Calu3 (cell line): ENCODE measurements around the gene NLGN1. TPM values are rescaled to one million over a fixed set of nuclear protein-coding genes. Genes with fewer than 3 reads are reported as not detected.

Source experiments
- BruUV-seq: library from RNA; stranded (reverse); fragments of 400-500 nt; replicated peaks from 2 replicates; lab custom pipeline; 2021; lab: Mats Ljungman, UMichigan
- CTCF ChIA-PET: fragments of 300-600 bp; sonication (Branson Sonifier 250); formaldehyde crosslinking; loops from one replicate; lab custom pipeline; 2022; ENCODE audit warnings: antibody characterized with exemption; lab: Charles Lee
- DNase-seq: peaks from one replicate; pipeline ENCODE4 v3.0.0; 2022
- H3K27ac Mint-ChIP-seq: one replicate; pipeline ENCODE4 v1.8.0; 2022; ENCODE audit warnings: mixed read lengths; ENCODE audit not compliant: unreplicated experiment
- H3K27me3 Mint-ChIP-seq: one replicate; pipeline ENCODE4 v1.8.0; 2022; ENCODE audit warnings: mixed read lengths; ENCODE audit not compliant: unreplicated experiment
- H3K36me3 Mint-ChIP-seq: one replicate; pipeline ENCODE4 v1.8.0; 2022; ENCODE audit warnings: mild to moderate bottlenecking, moderate library complexity, mixed read lengths; ENCODE audit not compliant: insufficient read depth, unreplicated experiment
- H3K4me1 Mint-ChIP-seq: one replicate; pipeline ENCODE4 v1.8.0; 2022; ENCODE audit warnings: mild to moderate bottlenecking, low read depth, mixed read lengths; ENCODE audit not compliant: unreplicated experiment
- H3K4me3 Mint-ChIP-seq: one replicate; pipeline ENCODE4 v1.8.0; 2022; ENCODE audit warnings: mild to moderate bottlenecking, low read depth, moderate library complexity, mixed read lengths; ENCODE audit not compliant: unreplicated experiment
- H3K9me3 Mint-ChIP-seq: one replicate; pipeline ENCODE4 v1.8.0; 2022; ENCODE audit warnings: low read depth, mixed read lengths; ENCODE audit not compliant: unreplicated experiment
- intact Hi-C: fragments of 100-400 bp; cut with micrococcal nuclease; formaldehyde crosslinking; loops from one replicate; pipeline ENCODE4 v1.10.0; 2022; ENCODE audit not compliant: unreplicated experiment
- total RNA-seq: library from RNA; stranded (reverse); gene quantifications from 2 replicates; pipeline ENCODE4 v1.2.3, GENCODE V29; 2022
- TF ChIP-seq, protein P1 (sequence below): fragments of 200-600 bp; IDR thresholded peaks from one replicate; pipeline ENCODE4 v1.8.0; 2022; ENCODE audit warnings: antibody characterized with exemption; ENCODE audit not compliant: unreplicated experiment

NLGN1 gene
- total RNA-seq, 1 experiment from 2014 or later = 2.6 TPM

- no TSS peak for BruUV-seq
- CTCF ChIA-PET = no interaction called here
- no peak overlapping the region for H3K4me3 Mint-ChIP-seq
- H3K27me3 Mint-ChIP-seq = no peaks in the 10 kb centered on the region
- H3K36me3 Mint-ChIP-seq = no peaks in the 10 kb centered on the region
- no peak overlapping the region for H3K27ac Mint-ChIP-seq
- intact Hi-C loops = no loop called here
- TF ChIP-seq, protein P1, sequence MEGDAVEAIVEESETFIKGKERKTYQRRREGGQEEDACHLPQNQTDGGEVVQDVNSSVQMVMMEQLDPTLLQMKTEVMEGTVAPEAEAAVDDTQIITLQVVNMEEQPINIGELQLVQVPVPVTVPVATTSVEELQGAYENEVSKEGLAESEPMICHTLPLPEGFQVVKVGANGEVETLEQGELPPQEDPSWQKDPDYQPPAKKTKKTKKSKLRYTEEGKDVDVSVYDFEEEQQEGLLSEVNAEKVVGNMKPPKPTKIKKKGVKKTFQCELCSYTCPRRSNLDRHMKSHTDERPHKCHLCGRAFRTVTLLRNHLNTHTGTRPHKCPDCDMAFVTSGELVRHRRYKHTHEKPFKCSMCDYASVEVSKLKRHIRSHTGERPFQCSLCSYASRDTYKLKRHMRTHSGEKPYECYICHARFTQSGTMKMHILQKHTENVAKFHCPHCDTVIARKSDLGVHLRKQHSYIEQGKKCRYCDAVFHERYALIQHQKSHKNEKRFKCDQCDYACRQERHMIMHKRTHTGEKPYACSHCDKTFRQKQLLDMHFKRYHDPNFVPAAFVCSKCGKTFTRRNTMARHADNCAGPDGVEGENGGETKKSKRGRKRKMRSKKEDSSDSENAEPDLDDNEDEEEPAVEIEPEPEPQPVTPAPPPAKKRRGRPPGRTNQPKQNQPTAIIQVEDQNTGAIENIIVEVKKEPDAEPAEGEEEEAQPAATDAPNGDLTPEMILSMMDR = no peak
- no peaks in the 10 kb centered on the region for H3K9me3 Mint-ChIP-seq
- H3K4me1 Mint-ChIP-seq = no peaks in the 10 kb centered on the region
- no peak for DNase-seq
These were observed 548.3 kb downstream of the NLGN1 start for GRCh38 chr3:173945806-173946205.

- TF ChIP-seq, protein P1 = no peak
- DNase-seq = no peak
- no peak overlapping the region for H3K4me3 Mint-ChIP-seq
- no peaks in the 10 kb centered on the region for H3K4me1 Mint-ChIP-seq
- no peaks in the 10 kb centered on the region for H3K36me3 Mint-ChIP-seq
- BruUV-seq = no TSS peak
- intact Hi-C loops = no loop called here
- no peaks in the 10 kb centered on the region for H3K9me3 Mint-ChIP-seq
- H3K27me3 Mint-ChIP-seq = no peaks in the 10 kb centered on the region
- H3K27ac Mint-ChIP-seq = no peak overlapping the region
- CTCF ChIA-PET = no interaction called here
These were observed 557.1 kb downstream of the NLGN1 start for GRCh38 chr3:173954647-173955046.

DNA sequence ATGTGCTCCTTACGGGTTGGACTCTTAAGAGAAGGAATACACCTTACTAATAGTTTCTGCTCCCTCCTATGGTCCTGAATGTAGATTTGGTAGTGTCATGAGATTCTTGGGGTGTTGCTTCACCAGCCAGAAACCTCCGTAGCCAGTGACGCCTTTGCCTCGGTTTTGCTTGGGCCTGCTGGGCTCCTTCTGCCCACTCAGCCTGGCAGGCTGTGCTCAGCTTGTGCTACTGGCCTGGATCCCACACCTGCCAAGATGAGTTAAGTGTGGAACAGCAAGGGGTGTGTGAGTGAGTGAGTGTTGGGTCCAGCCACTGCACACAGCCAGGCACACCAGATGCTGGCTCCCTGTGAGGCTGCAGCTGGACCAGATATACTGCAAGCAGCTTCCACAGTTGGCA lies 560.1 kb downstream of the NLGN1 start:
- CTCF ChIA-PET = interaction anchor here (0.8 kb wide), 1 partner anchor 561 kb away, joined by 3 read pairs; no protein-coding TSS in a partner anchor
- Mint-ChIP-seq H3K4me3 (no peak overlapping the region), H3K4me1 (no peaks in the 10 kb centered on the region), H3K27me3 (no peaks in the 10 kb centered on the region), H3K36me3 (no peaks in the 10 kb centered on the region), H3K27ac (no peak overlapping the region), H3K9me3 (no peaks in the 10 kb centered on the region)
- no peak for DNase-seq
- BruUV-seq = no TSS peak
- TF ChIP-seq, protein P1 = no peak
- intact Hi-C loops = no loop called here

DNA sequence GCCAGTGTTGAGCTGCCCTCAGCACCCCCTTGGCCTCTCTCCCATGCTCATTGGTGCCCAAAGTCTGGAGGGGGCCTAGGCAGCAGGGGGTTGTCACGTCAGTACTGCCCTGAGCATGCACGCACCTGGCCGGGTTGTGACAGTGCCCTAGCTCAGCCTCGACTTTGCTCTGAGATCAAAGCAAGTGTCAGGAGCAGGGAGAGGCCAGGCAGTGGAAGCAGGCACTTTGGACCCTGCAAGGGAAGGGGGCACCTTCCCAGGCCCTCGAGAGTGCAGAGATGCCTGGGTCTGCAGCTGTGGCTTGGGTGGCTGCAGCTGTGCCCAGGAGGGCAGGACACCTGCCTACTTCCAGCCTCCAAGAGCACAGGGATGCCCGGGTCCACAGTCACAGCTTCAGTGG lies 561.3 kb downstream of the NLGN1 start:
- Mint-ChIP-seq H3K36me3 (no peaks in the 10 kb centered on the region), H3K4me3 (no peak overlapping the region), H3K9me3 (no peaks in the 10 kb centered on the region), H3K27ac (no peak overlapping the region), H3K4me1 (no peaks in the 10 kb centered on the region), H3K27me3 (no peaks in the 10 kb centered on the region)
- DNase-seq = no peak
- no TSS peak for BruUV-seq
- CTCF ChIA-PET = no interaction called here
- TF ChIP-seq, protein P1 = no peak
- intact Hi-C loops = no loop called here
